ENCODE data around the gene SIAE. TPM values are rescaled to one million over a fixed set of nuclear protein-coding genes. Genes with fewer than 3 reads are reported as not detected.

Gene SIAE
- total and polyA plus RNA-seq, 10 of the 15 experiments (the other 5 are each of a cell fraction or from before 2014, with no cell fraction given): 0.93 to 6.9 (median 4.2) TPM

DNA sequence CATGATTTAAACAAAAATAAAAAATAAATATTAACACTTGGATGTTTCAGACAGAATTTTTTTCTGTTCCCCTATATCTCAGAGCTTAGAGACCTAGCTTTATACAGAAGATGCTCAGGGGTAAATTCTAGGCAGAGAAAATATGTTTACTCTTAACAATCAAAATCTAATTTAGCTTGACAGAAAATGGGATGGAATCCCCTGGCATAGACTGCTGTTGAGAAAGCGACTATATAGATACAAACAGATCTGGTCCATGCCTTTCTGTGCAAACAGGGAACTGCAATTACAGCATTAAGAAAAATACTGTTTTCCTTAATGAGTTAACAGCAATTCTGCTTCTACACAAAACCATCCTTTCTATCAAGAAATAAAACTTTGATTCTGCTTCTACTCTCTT is 14.6 kb downstream of the SIAE start:
- Histone ChIP-seq H2AFZ (ENCODE audit: control insufficient read depth, low read depth, low read length) (no peak overlapping the region), H3K27me3 (replicated peaks in 1 of 2; ENCODE audit: control insufficient read depth in 2 of 2, insufficient read depth in 2 of 2, low read length in 1 of 2) (no peaks in the 10 kb centered on the region), H3K79me2 (ENCODE audit: control insufficient read depth, insufficient read depth, low read length) (no peaks in the 10 kb centered on the region), H3K9ac (ENCODE audit: control insufficient read depth, insufficient read depth, low read length) (no peak overlapping the region), H3K36me3 (ENCODE audit: control insufficient read depth in 2 of 2, insufficient read depth in 2 of 2, low read length in 1 of 2) (no peaks in the 10 kb centered on the region), H3K4me1 (ENCODE audit: control insufficient read depth, insufficient read depth, low read length) (no peaks in the 10 kb centered on the region), H3K27ac (ENCODE audit: control insufficient read depth, insufficient read depth) (no peak overlapping the region), H3K4me2 (ENCODE audit: control insufficient read depth, insufficient read depth) (no peak overlapping the region), H3K4me3 (no peak overlapping the region), H4K20me1 (ENCODE audit: control insufficient read depth, insufficient read depth) (no peaks in the 10 kb centered on the region), H3K9me3 (replicated peaks; ENCODE audit: control insufficient read depth, insufficient read depth, low read length) (no peaks in the 10 kb centered on the region)
- TF ChIP-seq STAT3 (IDR thresholded peaks at IDR 0.05; ENCODE audit: low read depth, low read length): no peak
- intact Hi-C loops (cut with micrococcal nuclease; ENCODE audit: unreplicated experiment) (no loop called here), in situ Hi-C loops (cut with MboI) (no loop called here)
- no TSS peak for BruUV-seq (replicated peaks)
- DNase-seq (ENCODE audit: low read depth, low spot score) (no peak), ATAC-seq (no peak), FAIRE-seq (no peak)
- CTCF ChIA-PET: interaction anchor here (0.7 to 2.9 kb wide), 2 partner anchors 10 to 134 kb away, joined by 4 to 11 read pairs; no protein-coding TSS in a partner anchor
- POLR2A ChIA-PET: no interaction called here
- WGBS (ENCODE audit: insufficient coverage, insufficient replicate concordance, low lambda C conversion rate, missing lambda C conversion rate): 38% methylated on average over 1 of the region's 1 CpG
- SMC1A ChIA-PET (ENCODE audit: uncharacterized antibody, unreplicated experiment): interaction anchor here (1.6 kb wide), 1 partner anchor 19 kb away, joined by 4 read pairs; no protein-coding TSS in a partner anchor
- RAD21 ChIA-PET (ENCODE audit: unreplicated experiment): no interaction called here

DNA sequence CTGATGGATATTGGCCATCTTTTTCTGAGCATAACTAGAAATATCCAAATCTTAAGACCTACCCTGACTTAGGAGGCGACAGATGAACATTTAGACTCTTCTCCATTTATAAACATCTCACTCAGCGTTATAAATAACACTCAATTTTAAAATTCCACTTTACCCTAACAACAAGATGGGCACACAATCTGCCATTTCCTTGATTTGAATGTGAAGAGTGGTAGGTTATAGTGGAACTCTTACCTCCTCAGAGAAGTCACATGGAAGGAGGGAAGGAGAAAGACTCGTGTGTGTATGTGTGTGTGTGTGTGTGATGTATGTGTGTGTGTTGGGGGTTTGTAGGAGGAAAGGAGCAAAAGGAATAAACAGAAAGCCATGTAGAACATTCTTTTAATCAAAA is 15.0 kb downstream of the SIAE start:
- H4K20me1 ChIP-seq (ENCODE audit: control insufficient read depth, insufficient read depth): no peaks in the 10 kb centered on the region
- H3K36me3 ChIP-seq (ENCODE audit: control insufficient read depth in 2 of 2, insufficient read depth in 2 of 2, low read length in 1 of 2): no peaks in the 10 kb centered on the region
- no peak for ATAC-seq
- no peak overlapping the region for H3K27ac ChIP-seq (ENCODE audit: control insufficient read depth, insufficient read depth)
- ChIA-PET RAD21 (ENCODE audit: unreplicated experiment) (no interaction called here), SMC1A (ENCODE audit: uncharacterized antibody, unreplicated experiment) (no interaction called here), CTCF (interaction anchor here (0.7 kb wide), 1 partner anchor 10 kb away, joined by 4 read pairs; no protein-coding TSS in a partner anchor), POLR2A (no interaction called here)
- no peaks in the 10 kb centered on the region for H3K9me3 ChIP-seq (replicated peaks; ENCODE audit: control insufficient read depth, insufficient read depth, low read length)
- no peak overlapping the region for H3K4me3 ChIP-seq
- no peak overlapping the region for H3K9ac ChIP-seq (ENCODE audit: control insufficient read depth, insufficient read depth, low read length)
- 65% methylated on average over 3 of the region's 3 CpGs for WGBS (ENCODE audit: insufficient coverage, insufficient replicate concordance, low lambda C conversion rate, missing lambda C conversion rate)
- no peaks in the 10 kb centered on the region for H3K4me1 ChIP-seq (ENCODE audit: control insufficient read depth, insufficient read depth, low read length)
- no peak for FAIRE-seq
- no peak overlapping the region for H3K4me2 ChIP-seq (ENCODE audit: control insufficient read depth, insufficient read depth)
- no peak for DNase-seq (ENCODE audit: low read depth, low spot score)
- in situ Hi-C loops (cut with MboI): no loop called here
- intact Hi-C loops (cut with micrococcal nuclease; ENCODE audit: unreplicated experiment): no loop called here
- BruUV-seq (replicated peaks): no TSS peak
- H3K27me3 ChIP-seq (replicated peaks in 1 of 2; ENCODE audit: control insufficient read depth in 2 of 2, insufficient read depth in 2 of 2, low read length in 1 of 2): no peaks in the 10 kb centered on the region
- H3K79me2 ChIP-seq (ENCODE audit: control insufficient read depth, insufficient read depth, low read length): no peaks in the 10 kb centered on the region
- no peak overlapping the region for H2AFZ ChIP-seq (ENCODE audit: control insufficient read depth, low read depth, low read length)
- TF ChIP-seq, protein P1, sequence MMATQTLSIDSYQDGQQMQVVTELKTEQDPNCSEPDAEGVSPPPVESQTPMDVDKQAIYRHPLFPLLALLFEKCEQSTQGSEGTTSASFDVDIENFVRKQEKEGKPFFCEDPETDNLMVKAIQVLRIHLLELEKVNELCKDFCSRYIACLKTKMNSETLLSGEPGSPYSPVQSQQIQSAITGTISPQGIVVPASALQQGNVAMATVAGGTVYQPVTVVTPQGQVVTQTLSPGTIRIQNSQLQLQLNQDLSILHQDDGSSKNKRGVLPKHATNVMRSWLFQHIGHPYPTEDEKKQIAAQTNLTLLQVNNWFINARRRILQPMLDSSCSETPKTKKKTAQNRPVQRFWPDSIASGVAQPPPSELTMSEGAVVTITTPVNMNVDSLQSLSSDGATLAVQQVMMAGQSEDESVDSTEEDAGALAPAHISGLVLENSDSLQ (IDR thresholded peaks at IDR 0.05): no peak
- TF ChIP-seq POLR2AphosphoS2 (IDR thresholded peaks at IDR 0.05; ENCODE audit: low read depth, low read length) (no peak), SREBF2 (IDR thresholded peaks at IDR 0.05; ENCODE audit: low read length) (no peak)
- TF ChIP-seq, protein P2, sequence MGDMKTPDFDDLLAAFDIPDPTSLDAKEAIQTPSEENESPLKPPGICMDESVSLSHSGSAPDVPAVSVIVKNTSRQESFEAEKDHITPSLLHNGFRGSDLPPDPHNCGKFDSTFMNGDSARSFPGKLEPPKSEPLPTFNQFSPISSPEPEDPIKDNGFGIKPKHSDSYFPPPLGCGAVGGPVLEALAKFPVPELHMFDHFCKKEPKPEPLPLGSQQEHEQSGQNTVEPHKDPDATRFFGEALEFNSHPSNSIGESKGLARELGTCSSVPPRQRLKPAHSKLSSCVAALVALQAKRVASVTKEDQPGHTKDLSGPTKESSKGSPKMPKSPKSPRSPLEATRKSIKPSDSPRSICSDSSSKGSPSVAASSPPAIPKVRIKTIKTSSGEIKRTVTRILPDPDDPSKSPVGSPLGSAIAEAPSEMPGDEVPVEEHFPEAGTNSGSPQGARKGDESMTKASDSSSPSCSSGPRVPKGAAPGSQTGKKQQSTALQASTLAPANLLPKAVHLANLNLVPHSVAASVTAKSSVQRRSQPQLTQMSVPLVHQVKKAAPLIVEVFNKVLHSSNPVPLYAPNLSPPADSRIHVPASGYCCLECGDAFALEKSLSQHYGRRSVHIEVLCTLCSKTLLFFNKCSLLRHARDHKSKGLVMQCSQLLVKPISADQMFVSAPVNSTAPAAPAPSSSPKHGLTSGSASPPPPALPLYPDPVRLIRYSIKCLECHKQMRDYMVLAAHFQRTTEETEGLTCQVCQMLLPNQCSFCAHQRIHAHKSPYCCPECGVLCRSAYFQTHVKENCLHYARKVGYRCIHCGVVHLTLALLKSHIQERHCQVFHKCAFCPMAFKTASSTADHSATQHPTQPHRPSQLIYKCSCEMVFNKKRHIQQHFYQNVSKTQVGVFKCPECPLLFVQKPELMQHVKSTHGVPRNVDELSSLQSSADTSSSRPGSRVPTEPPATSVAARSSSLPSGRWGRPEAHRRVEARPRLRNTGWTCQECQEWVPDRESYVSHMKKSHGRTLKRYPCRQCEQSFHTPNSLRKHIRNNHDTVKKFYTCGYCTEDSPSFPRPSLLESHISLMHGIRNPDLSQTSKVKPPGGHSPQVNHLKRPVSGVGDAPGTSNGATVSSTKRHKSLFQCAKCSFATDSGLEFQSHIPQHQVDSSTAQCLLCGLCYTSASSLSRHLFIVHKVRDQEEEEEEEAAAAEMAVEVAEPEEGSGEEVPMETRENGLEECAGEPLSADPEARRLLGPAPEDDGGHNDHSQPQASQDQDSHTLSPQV (IDR thresholded peaks at IDR 0.05): no peak
- TF ChIP-seq, protein P3, sequence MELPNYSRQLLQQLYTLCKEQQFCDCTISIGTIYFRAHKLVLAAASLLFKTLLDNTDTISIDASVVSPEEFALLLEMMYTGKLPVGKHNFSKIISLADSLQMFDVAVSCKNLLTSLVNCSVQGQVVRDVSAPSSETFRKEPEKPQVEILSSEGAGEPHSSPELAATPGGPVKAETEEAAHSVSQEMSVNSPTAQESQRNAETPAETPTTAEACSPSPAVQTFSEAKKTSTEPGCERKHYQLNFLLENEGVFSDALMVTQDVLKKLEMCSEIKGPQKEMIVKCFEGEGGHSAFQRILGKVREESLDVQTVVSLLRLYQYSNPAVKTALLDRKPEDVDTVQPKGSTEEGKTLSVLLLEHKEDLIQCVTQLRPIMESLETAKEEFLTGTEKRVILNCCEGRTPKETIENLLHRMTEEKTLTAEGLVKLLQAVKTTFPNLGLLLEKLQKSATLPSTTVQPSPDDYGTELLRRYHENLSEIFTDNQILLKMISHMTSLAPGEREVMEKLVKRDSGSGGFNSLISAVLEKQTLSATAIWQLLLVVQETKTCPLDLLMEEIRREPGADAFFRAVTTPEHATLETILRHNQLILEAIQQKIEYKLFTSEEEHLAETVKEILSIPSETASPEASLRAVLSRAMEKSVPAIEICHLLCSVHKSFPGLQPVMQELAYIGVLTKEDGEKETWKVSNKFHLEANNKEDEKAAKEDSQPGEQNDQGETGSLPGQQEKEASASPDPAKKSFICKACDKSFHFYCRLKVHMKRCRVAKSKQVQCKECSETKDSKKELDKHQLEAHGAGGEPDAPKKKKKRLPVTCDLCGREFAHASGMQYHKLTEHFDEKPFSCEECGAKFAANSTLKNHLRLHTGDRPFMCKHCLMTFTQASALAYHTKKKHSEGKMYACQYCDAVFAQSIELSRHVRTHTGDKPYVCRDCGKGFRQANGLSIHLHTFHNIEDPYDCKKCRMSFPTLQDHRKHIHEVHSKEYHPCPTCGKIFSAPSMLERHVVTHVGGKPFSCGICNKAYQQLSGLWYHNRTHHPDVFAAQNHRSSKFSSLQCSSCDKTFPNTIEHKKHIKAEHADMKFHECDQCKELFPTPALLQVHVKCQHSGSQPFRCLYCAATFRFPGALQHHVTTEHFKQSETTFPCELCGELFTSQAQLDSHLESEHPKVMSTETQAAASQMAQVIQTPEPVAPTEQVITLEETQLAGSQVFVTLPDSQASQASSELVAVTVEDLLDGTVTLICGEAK (IDR thresholded peaks at IDR 0.05; ENCODE audit: borderline replicate concordance): no peak
